Hematopoietic multipotent progenitor cell treated with erythropoietin and hydrocortisone succinate and interleukin-3 and kit ligand, for 15 days (in vitro differentiated cells): ENCODE measurements around the gene FZR1.
"Not testable (repeated sequence)": the region's sequence is repeated elsewhere in the genome, so short reads cannot be mapped to it uniquely, and the experiment has no call there.

Experiments
- DNase-seq: peaks from one replicate; pipeline ENCODE4 v3.0.0-alpha.2; 2015; ENCODE audit warnings: low spot score

FZR1 gene

DNA sequence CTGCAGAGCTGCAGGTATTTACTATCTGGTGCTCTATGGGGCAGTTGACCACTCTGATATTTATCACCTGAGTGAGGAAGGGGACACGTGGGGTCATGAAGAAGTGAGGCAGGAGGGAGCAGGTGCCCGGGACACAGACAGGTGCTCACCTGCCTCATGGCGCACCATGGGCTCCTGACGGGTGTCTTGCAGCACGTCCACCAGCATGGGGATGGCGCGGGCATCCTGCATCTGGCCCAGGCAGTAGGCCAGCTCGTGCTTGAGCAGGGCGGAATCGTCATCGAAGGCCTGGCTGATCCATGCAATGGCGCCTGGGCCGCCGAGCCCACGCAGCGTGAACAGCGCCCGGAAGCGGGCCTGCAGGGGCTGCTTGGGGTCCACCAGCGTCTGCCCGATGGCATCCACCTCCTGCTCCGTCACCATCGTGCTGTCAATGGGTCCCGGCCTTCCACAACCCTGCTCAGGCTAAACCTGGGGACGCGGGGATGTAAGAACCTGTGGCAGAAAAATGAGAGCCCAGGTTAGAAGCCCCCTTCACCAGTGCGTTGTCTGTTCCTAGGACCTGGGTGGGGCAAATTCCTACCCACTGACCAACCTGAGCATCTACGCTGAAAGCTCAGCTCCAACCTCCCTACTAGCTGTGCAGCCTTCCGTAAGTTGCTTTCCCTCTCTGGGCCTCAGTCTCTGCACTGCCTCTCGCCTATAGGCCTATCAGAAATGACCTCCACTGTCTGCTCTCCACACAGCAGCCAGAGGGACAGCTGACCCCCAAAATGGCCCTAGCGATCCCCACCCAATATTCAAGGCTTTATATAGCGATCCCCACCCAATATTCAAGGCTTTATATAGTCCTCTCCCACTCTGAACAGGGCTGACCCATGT, 9.5 kb upstream of the FZR1 start:
- no peak for DNase-seq

DNA sequence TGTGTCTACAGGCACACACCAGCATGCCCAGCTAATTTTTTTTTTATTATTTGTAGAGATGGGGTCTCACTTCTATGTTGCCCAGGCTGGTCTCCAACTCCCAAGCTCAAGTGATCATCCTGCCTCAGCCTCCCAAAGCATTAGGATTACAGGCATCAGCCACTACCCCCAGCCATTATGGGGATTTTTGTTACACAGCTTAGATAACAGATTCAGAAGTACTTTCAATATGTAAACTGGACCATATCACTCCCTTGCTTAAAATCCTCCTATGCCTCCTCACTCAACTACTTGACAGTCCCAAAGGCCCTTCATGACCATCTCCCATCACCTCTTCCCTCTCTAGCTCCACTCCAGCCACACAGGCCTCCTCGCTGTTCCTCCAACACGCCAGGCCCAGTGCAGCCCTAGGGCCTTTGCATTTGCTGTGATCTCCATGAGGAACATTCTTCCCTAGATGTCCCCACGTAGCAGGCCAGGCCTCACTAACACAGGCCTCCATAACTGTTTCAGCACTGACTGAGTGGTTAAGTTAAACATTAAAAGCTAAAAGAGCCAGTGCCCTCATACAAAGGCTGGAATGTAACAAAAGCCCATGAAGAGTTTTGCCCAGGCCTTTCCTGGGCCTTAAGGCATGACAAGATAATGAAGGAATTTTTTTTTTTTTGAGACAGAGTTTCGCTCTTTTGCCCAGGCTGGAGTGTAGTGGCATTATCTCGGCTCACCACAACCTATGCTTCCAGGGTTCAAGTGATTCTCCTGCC, 8.2 kb upstream of the FZR1 start:
- DNase-seq, result no peak

DNA sequence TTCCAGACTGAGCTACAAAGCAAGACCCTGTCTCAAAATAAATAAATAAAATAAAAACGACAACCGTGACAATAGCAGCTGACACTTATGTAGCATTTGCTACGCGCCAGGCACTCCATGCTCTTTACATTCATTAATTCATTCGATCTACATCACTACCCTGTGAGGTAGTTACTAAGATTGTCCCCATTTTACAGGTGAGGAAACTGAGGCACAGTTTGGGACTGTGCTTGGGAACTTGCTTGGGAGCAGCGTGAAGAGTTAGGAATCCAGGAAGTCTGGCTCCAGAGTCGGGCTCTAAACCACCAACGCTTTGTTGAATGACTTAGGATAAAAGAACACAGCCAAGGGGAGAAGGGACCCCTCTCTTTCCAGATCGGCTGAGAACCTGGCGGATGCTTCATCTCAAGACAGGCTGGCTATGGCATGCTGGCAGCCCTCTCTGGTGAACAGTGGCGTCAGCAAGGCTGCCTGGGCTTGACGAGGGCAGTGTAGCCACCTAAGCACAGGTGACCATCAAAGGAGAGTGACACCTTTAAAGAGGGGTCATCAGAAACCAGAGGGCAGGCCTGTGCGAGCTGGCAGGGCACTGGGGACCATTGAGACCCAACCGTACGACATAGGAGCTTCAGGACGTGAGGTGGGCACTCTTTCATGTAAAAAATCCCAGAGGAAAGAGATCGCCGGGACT, 6.2 kb upstream of the FZR1 start:
- DNase-seq, result no peak

DNA sequence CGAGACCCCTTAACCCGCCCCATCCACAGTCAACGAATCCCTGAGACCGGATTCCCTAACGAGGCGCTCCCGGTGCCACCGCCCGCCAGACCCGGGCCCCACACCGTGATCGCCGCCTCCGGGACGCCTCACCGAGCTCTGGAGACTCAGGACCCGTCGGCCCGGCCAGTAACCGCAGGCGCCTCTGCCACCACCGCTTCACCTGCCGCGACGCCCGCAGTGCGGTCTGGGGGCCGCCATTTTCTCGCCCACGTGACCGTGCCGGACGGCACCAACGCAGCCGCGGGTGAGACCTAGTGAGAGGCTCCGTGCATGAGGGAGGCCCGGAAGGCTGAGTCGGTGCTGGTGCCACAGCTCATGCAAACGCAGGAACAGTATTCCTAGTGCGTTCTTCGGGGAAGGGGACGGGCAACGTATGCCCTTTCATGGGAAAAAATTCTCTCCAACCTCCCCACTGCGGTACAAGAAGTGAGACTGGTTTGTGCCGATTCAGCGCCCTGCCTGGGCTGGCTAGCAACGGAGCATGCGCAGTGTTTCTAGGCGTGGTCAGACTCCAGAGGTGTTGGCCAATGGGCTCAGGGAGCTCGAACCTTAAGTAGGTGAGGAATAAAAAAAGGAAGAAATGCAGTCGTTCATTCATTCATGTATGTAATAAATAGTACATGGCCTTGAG, 5.5 kb upstream of the FZR1 start, which contains the start of gene DOHH:
TSS of gene DOHH (minus strand) at position 246 of the 673 bp plus-strand sequence. CDS start 3,860 bp downstream, outside the sequence.
- peak; percentile 99 for DNase-seq

DNA sequence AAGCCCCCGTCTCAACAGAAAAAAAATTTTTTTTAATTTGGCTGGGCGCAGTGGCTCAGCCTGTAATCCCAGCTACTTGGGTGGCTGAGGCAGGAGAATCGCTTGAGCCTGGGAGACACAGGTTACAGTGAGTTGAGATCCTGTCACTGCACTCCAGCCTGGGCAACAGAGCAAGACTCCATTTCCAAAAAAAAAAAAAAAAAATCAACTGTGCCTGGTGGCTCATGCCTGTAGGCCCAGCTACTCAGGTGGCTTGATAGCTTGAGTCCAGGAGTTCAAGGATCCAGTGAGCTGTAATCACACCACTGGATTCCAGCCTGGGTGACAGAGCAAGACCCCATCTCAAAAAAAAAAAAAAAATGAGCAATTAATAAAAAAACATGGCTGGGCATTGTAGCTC, 4.3 kb upstream of the FZR1 start:
- no peak for DNase-seq

DNA sequence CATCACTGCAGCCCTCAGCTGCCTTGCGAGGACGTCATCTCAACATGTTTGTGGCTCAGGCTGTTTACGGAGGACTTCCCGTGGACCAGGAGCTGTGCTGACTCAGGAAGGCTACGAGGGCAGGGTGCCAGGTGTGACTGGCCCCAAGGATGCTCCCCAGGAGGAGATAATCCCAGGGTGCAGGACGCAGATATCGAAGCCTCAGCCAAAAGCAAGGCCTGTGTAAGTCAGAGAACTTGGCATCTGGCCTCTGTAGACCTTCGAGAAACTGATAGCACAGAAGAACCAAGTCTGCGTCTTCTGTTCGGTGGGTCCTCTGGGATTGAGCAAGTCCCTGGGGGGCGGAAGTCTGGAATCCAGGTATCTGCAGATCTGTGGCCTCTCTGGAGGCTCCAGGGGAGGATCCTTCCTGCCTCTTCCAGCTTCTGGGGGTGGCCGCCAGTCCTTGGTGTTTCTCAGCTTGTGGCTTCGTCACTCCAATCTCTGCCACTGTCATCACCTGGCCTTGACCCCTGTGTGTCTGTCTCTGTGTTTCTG, 3.0 kb upstream of the FZR1 start:
- peak; percentile 97 for DNase-seq

DNA sequence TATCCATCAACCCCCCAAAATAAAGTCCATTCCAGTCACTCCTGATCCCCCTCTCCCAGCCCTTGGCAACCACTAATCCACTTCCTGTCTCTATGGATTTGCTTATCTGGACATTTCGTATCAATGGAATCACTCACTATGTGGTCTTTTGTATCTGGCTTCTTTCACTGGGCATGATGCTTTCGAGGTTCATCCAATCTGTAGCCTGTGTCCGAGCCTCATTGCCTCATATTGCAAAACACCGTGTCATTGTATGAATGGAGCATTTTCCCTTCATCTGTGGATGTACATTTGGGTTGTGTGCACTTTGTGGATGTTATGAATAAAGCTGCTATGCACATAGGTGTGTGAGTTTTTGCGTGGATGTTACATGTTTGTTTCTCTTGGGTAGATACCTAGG, 1.4 kb upstream of the FZR1 start:
- peak; percentile 37 for DNase-seq

DNA sequence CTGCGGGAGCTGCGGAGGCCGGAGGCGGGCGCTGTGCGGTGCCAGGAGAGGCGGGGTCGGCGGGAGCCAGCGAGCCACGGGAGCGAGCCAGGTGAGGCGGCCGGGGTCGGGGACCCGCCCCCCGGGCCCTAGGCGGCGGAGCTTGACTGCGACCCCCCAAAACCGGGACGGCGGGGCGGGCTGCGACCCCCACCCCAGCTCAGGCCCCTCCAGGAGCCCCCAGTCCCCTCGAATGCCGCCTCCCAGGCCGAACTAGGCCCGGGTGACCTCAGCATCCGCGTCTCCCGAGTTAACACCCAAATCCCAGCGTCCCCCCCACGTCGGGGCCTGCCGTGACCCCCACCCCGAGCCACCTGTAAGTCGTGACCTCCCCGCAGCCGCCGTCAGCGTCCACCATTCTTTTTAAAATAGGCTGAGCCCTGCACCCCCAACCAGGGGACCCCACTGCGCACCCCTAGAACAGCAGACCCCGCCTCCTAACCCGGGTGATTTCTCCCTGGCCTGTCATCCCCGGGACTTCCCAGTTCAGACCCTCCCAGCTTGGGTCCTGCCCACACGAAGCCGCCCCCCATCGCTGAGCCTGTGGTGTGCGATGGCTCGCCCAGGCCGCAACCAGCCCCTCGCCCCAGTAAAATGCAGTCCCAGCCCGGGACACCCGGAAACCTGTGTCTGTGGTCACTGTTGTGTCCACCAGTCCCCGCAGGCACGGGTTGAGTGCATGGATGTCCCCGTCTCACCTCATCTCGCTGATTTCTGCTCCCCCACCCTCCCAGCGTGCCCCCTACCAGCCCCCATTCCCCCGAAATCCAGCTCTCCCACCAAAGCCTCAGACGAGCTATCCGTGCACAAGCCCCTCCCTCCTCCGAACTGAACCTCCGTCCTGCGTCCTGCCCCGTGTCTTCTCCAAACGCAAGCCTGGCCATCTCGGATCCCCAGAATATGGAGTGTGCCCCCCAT, 551 bp downstream of the FZR1 start:
- no peak for DNase-seq

DNA sequence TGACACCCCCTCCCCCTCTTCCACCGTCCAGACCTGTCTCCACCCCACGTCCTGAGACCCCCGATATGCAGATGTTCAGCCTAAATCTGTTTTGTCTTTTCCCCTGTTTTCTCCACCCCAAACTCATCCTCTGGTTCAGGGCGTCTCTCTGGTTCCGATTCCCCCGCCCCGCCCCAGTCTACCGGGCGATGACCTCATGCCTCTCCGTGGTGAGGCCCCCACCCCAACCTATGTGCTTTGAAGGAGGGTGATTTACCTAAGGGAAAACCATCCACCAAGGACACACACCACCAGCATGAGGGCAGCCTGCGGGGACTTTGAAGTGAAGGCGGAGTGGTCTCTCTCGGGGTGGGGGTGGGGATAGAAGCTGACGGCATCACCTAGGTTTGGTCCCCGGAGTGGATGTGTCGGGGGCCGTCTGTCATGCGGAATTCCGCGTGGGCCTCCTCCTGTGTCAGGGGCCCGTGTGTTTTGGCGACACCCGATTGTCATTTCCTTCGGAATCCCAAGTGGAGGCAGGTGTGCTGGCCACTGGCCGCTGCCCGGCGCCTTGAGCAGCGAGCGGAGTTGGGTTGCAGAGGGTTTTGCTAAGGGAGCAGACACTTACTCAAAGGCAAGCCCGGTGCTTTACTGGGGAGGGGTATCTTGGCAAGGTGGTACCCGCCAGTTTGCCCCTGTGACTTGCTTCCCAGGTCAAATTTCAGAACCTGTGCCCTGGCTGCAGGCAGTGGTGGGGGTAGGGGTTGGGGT, 1.4 kb downstream of the FZR1 start:
- no peak for DNase-seq

DNA sequence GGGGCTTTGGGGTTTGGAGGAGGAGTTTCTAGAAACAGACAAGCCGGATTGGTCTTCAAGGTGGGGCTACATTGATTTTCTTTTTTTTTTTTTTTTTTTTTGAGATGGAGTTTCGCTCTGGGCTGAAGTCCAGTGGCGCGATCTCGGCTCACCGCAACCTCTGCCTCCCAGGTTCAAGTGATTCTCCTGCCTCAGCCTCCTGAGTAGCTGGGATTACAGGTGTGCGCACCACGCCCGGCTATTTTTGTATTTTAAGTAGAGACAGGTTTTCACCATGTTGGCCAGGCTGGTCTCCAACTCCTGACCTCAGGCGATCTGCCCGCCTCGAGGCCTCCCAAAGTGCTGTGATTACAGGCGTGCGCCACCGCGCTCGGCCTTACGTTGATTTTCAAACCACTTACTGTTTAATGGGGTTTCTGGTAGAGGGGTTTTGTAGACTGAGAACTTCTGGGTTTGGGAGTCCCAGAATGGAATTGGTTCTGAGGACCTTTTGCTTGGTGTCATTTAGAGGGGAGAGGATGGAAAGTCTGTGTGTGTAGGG, 2.1 kb downstream of the FZR1 start:
- not testable (repeated sequence) for DNase-seq

DNA sequence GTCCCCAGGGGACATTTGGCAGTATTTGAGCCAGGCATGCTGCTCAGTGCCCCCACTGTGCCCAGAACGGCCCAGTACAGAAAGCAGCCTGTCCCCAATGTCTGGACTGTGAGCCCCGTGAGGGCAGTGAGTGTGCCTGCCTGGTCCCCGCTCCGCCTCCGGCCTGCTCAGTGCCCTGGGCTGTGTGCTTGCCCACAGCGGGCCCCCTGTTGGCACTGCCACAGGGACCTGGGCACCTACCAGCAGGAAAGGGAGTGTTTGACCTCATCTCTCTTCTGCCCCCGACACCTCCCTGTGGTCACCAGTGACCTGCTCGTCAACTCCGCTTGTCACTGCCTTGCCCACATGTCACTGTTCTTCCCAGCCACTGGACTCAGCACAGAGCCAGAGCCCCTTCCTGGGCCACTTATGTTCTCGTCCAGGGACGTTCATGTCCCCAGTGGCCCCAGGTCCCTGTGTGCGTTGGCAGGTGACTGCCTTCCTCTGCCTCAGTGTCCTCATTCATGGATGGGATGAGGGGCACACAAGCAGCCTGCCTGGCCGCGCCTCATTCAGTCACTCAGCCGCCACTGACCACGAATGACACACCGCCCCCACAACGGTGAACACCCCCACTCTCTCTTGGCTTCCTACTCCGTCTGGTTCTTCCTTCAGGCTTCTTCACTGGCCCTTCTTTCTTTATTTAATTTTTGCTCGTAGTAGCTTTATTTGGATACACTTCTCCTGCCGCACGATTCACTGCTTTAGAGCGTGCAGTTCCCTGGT, 2.8 kb downstream of the FZR1 start:
- no peak for DNase-seq

DNA sequence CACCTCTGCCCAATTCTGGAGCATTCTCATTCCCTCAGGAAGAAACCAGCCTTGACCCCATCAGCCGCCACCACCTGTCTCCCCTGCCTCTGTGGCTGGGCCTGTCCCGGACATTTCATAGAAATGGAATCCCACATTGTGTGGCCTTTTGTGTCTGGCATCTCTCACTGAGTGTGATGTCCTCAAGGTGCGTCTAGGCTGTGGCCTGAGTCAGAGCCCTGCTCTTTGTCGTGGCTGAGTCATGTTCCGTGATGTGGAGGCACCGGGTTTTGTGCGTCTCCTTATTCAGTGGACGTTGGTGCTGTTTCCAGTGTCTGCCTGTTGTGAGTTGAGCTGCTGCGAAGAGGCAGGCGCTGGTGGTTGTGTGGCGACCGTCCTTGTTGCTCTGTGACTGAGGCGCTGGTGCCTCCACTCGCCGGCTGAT, 3.5 kb downstream of the FZR1 start:
- no peak for DNase-seq

DNA sequence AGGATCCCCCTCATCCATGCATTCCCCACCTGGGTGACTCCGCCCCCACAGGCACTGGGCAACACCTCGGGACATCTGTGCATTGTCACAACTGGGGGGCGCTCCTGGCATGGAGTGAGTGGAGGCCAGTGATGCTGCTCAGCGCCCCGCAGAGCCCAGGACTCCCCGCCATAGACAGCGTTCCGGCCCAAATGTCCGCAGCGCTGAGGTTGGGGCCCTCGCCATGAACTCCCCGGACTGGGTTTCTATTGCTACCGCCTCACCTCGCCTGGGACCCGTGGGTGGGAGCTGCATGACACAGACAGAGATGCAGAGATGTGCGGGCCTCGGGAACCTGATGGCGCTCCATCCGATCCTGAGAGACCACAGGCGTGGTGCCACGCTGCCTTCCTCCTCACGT, 4.6 kb downstream of the FZR1 start:
- DNase-seq, result no peak

DNA sequence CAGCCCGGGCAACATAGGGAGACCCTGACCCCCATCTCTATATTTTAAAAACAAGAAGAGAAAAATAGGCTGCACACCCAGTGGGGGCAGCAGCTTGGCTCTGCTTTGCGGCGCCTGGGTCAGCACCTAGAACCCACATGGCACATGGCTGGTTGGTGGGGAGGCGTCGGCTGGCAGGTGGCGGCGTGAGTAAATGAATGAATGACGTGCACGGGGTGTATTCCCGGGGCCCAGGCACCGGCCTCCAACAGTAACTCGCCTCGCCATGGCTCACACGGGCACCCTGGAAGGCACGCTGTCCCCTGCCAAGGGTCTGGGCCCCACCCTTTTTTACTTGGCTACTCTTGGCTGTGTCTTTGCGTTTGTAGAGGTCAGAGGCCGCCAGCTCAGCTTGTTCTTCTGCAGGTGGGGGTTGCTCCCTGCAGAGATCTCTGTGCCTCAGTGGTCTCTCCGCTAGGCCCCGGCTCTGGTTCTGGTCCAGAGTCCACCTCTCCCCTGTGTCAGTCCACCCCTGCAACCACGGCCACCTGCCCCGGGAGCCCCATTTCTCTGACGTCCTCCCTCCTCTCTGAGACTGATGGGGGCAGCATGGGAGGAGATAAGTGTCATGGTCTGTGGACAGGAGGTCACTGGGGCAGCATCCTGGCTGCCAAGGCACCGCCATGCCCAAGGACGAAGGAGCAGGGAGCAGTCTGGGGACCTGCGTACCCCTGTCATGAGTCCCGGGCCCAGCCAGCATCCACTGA, 5.6 kb downstream of the FZR1 start:
- DNase-seq, result no peak

DNA sequence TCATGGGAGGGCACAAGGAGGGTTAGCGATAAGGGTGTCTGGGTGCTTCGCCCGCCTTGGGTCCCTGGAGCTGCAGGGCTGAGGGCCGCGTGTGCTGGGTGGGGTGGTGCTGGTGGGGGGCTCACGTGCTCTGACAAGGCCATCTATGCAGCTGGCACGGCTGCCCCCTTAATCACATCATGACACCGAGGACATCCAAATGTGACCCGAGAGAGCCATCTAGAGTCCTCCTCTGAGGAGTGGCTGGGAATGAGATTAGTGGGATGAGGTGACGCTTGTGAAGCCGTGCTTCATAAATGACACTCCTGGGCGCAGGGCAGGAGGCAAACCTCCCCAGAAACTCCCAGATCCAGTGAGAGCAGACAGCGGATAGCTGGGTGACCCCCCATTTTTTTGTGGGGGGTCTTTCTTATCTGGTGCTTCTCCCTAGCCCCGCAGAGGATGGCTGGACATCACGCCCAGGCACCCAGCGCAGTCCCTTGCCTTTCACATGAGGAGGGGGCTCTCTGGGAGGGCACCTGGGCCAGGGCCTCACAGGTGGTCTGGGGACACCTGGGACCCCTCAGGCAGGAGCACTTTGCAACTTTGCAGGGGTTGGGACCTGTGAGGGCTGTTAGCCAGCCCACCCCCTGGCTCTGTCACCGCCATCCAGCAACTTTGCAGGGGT, 6.6 kb downstream of the FZR1 start:
- no peak for DNase-seq

DNA sequence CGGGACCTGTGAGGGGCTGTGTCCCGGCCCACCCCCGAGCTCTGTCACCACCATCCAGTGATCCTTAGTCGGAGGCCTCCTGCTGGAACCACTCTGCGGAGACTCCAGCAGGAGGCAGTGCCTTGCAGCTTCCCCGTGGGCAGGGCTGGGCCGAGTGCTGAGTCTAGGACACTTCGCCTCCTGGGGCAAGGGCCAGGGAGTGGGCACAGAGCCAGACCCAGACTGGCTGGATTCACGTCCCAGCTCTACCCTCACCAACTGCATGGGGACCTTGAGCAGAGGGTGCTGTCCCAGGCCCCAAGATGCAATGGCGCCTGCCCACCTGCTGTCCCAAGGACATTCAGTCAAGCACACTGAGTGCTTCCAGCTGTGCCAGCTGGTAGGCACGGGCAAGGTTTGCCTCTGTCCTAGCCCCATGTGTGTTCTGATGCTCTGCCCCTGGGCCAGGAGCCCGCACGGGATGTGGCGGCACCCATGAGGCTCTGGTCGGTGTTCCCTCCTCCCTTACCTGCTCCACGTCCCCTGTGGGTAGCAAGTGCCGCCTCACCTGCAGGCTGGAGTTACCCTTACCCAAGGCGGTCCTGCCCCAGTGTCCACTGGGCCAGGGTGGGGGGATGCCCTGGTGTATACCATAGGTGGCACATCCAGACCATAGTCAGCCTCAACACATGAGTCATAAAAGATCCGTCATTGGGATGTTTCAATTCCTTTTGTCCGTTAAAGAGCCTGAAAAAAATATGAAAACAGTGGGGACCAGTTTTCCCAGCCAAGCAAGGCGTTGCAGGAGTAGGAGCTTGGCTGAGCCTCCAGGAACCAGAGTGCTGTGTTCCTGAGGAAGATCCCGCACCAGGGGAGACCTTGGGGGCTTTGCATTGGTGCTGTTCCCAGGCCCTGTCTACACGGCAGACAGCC, 7.4 kb downstream of the FZR1 start:
- no peak for DNase-seq
